SW 1271 (cell line): ENCODE results near the gene EXTL2.
A peak's percentile ranks its signal among the peaks of the same experiment; 100 is the strongest.
"Not testable (repeated sequence)": the region's sequence is repeated elsewhere in the genome, so short reads cannot be mapped to it uniquely, and the experiment has no call there.

ENCODE experiments used
- DNase-seq, 2 experiments: peaks; one replicate each; lab custom pipeline; 2025; lab: John Stamatoyannopoulos, UW

Gene EXTL2

DNA sequence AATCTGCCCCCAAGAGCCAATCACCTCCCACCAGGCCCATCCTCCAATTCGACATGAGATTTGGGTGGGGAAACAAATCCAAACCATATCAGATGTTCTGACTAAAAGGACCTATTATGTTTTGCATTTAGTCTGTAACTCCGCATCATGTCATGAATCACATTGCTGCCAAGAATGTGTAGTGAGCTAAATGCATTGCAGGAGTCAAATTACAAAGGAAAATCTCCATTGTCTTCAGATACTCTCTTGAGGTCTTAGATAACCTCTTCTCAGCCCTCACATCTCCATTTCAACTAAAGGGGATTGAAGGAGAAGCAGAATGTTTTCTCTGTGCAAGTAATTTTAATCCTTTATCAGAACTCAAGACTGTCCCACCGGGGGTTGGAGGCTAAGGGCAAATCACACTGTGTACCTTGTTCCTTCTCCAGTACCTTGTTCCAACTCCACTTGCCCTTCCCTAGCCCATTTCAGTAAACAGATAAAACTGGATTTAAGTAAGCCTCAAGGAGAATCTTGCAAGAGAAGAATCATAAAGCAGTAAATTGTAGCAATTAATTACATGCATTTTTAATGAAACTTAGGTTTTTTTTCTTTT lies 34.1 kb downstream of the EXTL2 start:
- no peak for DNase-seq

DNA sequence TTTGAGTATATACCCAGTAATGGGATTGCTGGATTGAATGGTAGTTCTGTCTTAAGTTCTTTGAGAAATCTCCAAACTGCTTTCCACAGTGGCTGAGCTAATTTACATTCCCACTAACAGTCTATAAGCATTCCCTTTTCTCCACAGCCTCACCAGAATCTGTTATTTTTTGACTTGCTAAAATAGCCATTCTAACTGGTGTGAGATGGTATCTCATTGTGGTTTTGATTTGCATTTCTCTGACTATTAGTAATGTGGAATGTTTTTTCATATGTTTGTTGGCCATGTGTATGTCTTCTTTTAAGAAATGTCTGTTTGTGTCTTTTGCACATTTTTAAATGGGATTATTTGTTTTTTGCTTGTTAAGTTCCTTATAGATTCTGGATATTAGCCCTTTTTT lies 39.5 kb downstream of the EXTL2 start:
- DNase-seq: not testable (repeated sequence)

DNA sequence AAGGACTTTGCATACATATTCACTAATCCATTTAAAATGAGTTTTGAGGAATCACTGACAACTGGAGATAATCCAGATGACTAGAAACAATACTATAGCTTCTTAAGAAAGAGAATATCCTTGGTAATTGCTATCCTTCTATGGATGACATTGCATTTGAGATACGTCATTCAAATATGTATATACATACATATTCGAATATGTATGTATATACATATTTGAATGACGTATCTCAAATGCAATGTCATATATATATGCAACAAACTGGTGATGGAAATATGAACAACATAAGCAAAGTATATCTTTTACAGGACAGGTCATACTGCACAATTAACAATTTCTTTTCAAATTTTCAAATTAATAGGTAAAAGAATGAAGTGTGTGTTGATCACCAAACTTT lies 41.7 kb downstream of the EXTL2 start:
- DNase-seq: no peak

- DNase-seq: no peak
Measured at GRCh38 chr1:100851726-100852125, 42.9 kb downstream of the EXTL2 start.

DNA sequence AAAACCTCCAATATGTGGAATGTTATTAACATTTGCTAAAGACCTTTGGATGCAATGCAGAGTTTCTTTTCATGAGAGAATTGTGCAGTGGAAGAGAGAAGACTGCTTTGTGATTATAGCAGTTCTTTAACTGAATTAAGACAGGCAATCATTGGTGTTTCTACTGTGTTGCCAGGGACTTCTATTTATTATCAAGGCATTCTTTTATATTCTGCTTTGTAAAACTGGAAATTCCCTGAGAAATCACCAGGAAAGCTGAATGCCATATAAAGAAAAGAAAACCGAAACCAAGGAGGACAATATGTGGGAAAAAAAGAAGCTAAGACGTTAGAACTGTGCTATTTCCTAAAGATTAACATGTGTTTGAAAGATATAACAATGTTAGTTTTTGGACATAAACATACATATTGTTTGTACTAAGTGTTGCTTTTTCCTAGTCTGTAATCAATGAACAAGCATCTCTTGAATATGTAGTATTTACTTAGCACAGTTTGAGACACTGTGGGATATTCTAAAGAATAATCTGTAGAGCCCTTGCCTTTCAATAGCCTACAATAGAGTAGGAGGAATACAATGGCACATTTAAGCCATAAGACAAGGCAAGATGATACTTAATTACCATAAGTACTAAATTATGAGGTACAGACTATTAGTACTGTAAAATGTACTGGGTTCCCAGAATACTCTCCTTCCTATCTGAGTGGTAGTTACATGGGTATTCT lies 47.1 kb downstream of the EXTL2 start:
- DNase-seq: no peak

DNA sequence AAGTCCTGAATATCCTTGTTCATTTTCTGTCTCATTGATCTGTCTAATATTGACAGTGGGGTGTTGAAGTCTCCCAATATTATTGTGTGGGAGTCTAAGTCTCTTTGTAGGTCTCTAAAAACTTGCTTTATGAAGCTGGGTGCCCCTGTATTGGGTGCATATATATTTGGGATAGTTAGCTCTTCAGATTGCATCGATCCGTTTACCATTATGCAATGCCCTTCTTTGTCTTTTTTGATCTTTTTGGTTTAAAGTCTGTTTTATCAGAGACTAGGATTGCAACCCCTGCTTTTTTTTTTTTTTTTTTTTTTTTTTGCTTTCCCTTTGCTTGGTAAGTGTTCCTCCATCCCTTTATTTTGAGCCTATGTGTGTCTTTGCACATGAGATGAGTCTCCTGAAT lies 51.5 kb downstream of the EXTL2 start:
- not testable (repeated sequence) for DNase-seq

- DNase-seq: no peak
Measured at GRCh38 chr1:100835866-100836842, 58.5 kb downstream of the EXTL2 start.

GRCh38 chr1:100834777-100835660 lies 59.6 kb downstream of the EXTL2 start:
- peak in 1 of 2 experiments; percentile 13 for DNase-seq

DNA sequence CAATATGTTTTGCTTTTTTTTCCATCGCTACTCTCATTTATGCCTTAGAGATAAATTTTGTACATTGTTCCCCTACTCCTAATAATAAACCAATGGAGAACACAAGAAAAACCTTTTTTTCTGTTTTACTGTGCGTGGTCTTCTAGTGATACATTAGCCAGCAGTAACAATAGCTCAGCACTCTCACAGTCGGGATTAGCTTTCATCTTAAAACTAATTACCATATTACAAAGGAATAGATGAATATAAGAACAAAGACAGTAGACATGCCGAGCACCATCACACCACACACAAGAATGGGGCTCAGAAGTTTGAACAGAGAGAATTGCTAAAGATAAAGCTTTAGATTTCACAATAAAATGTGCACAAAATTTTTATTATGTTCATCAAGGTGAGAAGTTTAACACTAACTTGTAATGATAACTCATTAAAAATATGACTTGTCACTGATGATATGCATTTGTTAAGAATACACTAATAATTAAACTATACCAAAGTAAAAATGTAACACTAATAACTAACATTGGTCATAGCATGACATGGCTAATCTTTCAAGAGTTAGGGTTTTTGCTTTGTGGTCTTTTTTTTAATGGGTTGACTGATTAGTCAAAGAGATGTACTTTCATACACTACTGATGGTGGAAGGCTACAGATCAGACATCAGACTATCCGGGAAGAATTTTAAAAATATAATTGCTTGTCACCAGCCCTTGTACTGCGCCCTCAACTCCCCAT lies 61.8 kb downstream of the EXTL2 start:
- no peak for DNase-seq

DNA sequence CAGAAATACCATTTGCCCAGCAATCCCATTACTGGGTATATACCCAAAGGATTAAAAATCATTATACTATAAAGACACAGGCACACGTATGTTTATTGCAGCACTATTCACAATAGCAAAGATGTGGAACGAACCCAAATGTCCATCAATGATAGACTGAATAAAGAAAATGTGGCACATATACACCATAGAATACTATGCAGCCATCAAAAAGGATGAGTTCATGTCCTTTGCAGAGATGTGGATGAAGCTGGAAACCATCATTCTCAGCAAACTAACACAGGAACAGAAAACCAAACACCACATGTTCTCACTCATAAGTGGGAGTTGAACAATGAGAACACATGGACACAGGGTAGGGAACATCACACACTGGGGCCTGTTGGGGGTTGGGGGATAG lies 69.0 kb downstream of the EXTL2 start:
- DNase-seq: not testable (repeated sequence)
